ENCODE data around the gene COL18A1.
"Not testable (repeated sequence)": the region's sequence is repeated elsewhere in the genome, so short reads cannot be mapped to it uniquely, and the experiment has no call there.

Gene COL18A1

GRCh38 chr21:45429221-45430175 is 24.5 kb downstream of the COL18A1 start:
- no peak for DNase-seq

- DNase-seq, result no peak
Measured at GRCh38 chr21:45430521-45431501, 25.8 kb downstream of the COL18A1 start.

- DNase-seq, result no peak
Measured at GRCh38 chr21:45431781-45432572, 27.0 kb downstream of the COL18A1 start.

GRCh38 chr21:45432575-45433255 is 27.8 kb downstream of the COL18A1 start:
- no peak for DNase-seq

- DNase-seq, result no peak
Measured at GRCh38 chr21:45433301-45433700, 28.3 kb downstream of the COL18A1 start.

GRCh38 chr21:45433911-45434644 is 29.1 kb downstream of the COL18A1 start:
- no peak for DNase-seq

GRCh38 chr21:45434645-45435217 is 29.8 kb downstream of the COL18A1 start:
- DNase-seq, result no peak

- no peak for DNase-seq
Measured at GRCh38 chr21:45435405-45435981, 30.5 kb downstream of the COL18A1 start.

- DNase-seq, result no peak
Measured at GRCh38 chr21:45436351-45437065, 31.5 kb downstream of the COL18A1 start.

GRCh38 chr21:45437844-45438243 is 32.9 kb downstream of the COL18A1 start:
- DNase-seq, result not testable (repeated sequence)

- DNase-seq, result no peak
Measured at GRCh38 chr21:45438391-45439145, 33.6 kb downstream of the COL18A1 start.

- DNase-seq, result peak; percentile 57
Measured at GRCh38 chr21:45439161-45439872, 34.4 kb downstream of the COL18A1 start.

- DNase-seq, result no peak
Measured at GRCh38 chr21:45439901-45440461, 35.0 kb downstream of the COL18A1 start.

- no peak for DNase-seq
Measured at GRCh38 chr21:45440736-45441350, 35.9 kb downstream of the COL18A1 start.

GRCh38 chr21:45441431-45442255 is 36.7 kb downstream of the COL18A1 start:
- no peak for DNase-seq

- DNase-seq, result no peak
Measured at GRCh38 chr21:45442276-45442675, 37.3 kb downstream of the COL18A1 start.
